Measurements from ENCODE around the gene PIK3R1. TPM values are rescaled to one million over a fixed set of nuclear protein-coding genes. Genes with fewer than 3 reads are reported as not detected.

PIK3R1 gene
- total and polyA plus RNA-seq, 2 of the 4 experiments (the other 2 are of a cell fraction): 2.4 to 9.3 TPM

GRCh38 chr5:68285075-68285840, 69.7 kb downstream of the PIK3R1 start:
- Histone ChIP-seq H4K20me1 (ENCODE audit: insufficient read depth, low read length) (no peaks in the 10 kb centered on the region), H2BK5ac (ENCODE audit: low read depth, low read length, poor library complexity, severe bottlenecking) (no peak overlapping the region), H3K9me1 (ENCODE audit: insufficient read depth, low read length) (no peaks in the 10 kb centered on the region), H3K27me3 (ENCODE audit: control insufficient read depth, insufficient read depth, low read length) (no peaks in the 10 kb centered on the region), H3K9ac (ENCODE audit: low read depth, low read length) (no peak overlapping the region), H2BK20ac (ENCODE audit: low read depth, low read length) (no peak overlapping the region), H3K56ac (ENCODE audit: extremely low read depth, insufficient read depth, low read length) (no peak overlapping the region), H3K18ac (ENCODE audit: low read depth, low read length) (no peak overlapping the region), H2AK5ac (ENCODE audit: low read depth, low read length) (no peak overlapping the region), H4K8ac (ENCODE audit: low read depth in 2 of 2, low read length in 2 of 2) (no peak overlapping the region), H2BK15ac (ENCODE audit: low read depth, low read length) (no peak overlapping the region), H3K23ac (ENCODE audit: low read depth, low read length) (no peak overlapping the region), H3K36me3 (ENCODE audit: control insufficient read depth, insufficient read depth, low read length) (peaks cover 10% of the 10 kb centered on the region; the same call in 1 of the 2 replicates), H2AFZ (replicated peaks; ENCODE audit: low read length, poor library complexity) (no peak overlapping the region), H3K4me2 (ENCODE audit: low read depth, low read length) (no peak overlapping the region), H2BK120ac (ENCODE audit: low read depth, low read length) (no peak overlapping the region), H2AK9ac (replicated peaks; ENCODE audit: low read depth, low read length, poor library complexity) (no peak overlapping the region), H3K4me1 (ENCODE audit: control insufficient read depth, insufficient read depth, low read length) (peaks cover 10% of the 10 kb centered on the region), H3K27ac (ENCODE audit: insufficient read depth, low read length) (no peak overlapping the region), H4K5ac (ENCODE audit: low read depth, low read length) (no peak overlapping the region), H3K79me1 (ENCODE audit: low read depth in 1 of 2, low read length in 2 of 2) (peaks cover 8 to 9% of the 10 kb centered on the region in 2 experiments; a peak in 3 of 4 replicates), H3K14ac (replicated peaks; ENCODE audit: low read depth, low read length) (no peak overlapping the region), H3K9me3 (ENCODE audit: control insufficient read depth, insufficient read depth, low read length) (no peaks in the 10 kb centered on the region), H3K4ac (ENCODE audit: low read depth, low read length) (no peak overlapping the region), H4K91ac (ENCODE audit: insufficient read depth, low read depth, low read length) (no peak overlapping the region), H3K4me3 (ENCODE audit: insufficient read depth, low read depth, low read length) (no peak overlapping the region)
- POLR2A ChIA-PET (ENCODE audit: unreplicated experiment): no interaction called here
- no TSS peak for BruUV-seq (replicated peaks)
- dilution Hi-C loops (cut with HindIII; ENCODE audit: low sequenced_read_pairs, unreplicated experiment) (no loop called here), in situ Hi-C loops (cut with MboI; ENCODE audit: low sequenced_read_pairs) (loop anchor here (5.0 kb wide), 2 partner anchors 177 to 677 kb away; no protein-coding TSS in a partner anchor), intact Hi-C loops (cut with micrococcal nuclease) (loop anchor here (5.0 kb wide), 2 partner anchors 597 to 722 kb away; no protein-coding TSS in a partner anchor)
- no peak for ATAC-seq (ENCODE audit: low read depth)
- WGBS, 2 experiments (ENCODE audit: extremely low coverage in 2 of 2, insufficient read length in 1 of 2): 100% methylated on average over 2 of the region's 3 CpGs; no CpG with 5 or more reads in 1 of the 2 experiments
- DNase-seq: no peak
- CTCF ChIA-PET: interaction anchor here (1.2 to 2.7 kb wide), 3 partner anchors 35 to 674 kb away, joined by 5 to 13 read pairs (median 7); no protein-coding TSS in a partner anchor
- TF ChIP-seq RAD21 (IDR thresholded peaks at IDR 0.05; ENCODE audit: low read length) (no peak), CHD1 (IDR thresholded peaks at IDR 0.05; ENCODE audit: low read depth, low read length) (no peak)
